DND-41 (cell line): Measurements from ENCODE around the gene RNF31.

ENCODE experiments used
- CTCF ChIP-seq: IDR thresholded peaks from 2 replicates; pipeline ENCODE4 v1.5.1; 2012; ENCODE audit warnings: borderline replicate concordance, low read length, moderate library complexity, mild to moderate bottlenecking; ENCODE audit not compliant: poor library complexity, severe bottlenecking; ENCODE audit errors: extremely low read depth
- EZH2 ChIP-seq: IDR thresholded peaks from 3 replicates; pipeline ENCODE4 v1.6.1; 2012; ENCODE audit warnings: borderline replicate concordance, low read depth, mild to moderate bottlenecking, moderate library complexity, low read length, inconsistent platforms; ENCODE audit not compliant: severe bottlenecking

DNA sequence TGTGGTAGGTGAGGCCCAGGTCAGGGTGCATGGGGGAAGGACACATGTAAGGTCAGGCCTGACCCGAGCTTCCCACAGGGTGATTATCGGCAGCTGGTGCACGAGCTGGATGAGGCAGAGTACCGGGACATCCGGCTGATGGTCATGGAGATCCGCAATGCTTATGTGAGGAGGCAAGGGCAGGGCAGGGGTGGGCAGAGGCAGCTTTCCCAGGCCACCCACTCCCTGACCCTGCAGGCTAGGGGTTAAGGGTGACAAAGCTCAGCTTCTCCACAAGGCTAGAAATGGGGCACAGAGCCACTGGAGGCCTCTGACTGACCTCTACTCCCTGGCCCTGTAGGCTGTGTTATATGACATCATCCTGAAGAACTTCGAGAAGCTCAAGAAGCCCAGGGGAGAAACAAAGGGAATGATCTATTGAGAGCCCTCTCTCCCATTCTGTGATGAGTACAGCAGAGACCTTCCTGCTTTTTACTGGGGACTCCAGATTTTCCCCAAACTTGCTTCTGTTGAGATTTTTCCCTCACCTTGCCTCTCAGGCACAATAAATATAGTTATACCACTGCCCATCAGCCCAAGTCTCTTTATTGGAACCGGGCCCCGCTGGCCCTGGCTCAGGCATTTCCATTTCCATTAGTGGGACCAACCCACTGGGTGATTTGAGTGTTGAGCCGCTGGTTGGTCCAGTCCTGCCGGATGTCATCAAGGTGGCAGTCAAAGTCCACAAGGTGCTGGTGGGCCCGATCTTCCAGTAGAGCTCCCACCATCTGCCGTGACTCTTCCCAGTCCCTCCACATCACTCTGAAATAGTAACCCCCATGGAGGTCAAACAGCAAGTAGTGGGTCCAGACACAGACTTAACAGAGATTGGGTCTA is 8.7 kb upstream of the RNF31 start:
- TF ChIP-seq CTCF = no peak
- TF ChIP-seq EZH2 = no peak
